Cerebellar cortex (tissue), 1 donor: ENCODE results near the gene ELP4.
A peak's percentile ranks its signal among the peaks of the same experiment; 100 is the strongest.

Experiments
- DNase-seq: peaks from one replicate; pipeline ENCODE4 v3.0.0-alpha.2; 2015; ENCODE audit warnings: low spot score

Gene ELP4

DNA sequence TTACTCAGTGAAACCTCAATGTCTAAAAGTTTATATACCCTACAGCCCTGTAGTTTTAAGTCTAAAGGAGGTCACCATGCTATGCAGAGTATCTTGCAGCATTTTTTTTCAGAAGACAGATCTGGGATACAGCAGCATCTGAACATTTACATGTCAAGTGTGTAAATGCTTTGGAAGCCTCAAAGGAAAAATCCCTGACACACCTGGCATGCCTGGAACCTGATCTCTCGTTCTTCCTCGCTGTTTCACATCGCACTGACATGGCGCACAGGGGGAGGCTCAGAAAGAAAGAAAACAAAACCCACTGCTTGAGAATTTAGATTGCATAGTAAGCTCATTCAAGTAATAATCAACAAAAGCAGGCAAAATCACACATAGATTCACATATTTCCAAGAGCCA is 270.5 kb downstream of the ELP4 start:
- peak; percentile 74 for DNase-seq

DNA sequence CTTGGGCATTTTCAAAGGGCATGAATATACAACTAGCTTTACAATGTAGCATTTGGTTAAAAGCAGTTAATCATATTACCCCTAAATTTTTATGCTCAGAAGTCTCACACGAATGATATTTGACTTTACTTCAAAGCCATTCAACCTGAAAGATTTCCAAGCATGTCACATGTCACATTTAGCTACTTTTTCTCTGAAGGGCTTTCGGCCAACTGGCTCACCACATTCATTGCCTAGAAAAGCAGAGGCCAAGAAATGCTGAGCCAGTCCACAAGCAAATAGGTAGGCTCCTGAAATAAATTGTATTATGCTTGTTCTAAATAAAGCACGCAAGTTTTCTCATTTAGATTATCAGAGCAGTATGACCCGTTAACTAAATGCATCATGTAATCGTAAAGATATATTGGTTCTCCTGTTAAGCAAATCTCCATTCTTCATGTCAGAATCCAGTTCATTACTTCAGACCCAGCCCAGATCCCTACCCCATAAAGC is 271.0 kb downstream of the ELP4 start:
- peak; percentile 85 for DNase-seq

DNA sequence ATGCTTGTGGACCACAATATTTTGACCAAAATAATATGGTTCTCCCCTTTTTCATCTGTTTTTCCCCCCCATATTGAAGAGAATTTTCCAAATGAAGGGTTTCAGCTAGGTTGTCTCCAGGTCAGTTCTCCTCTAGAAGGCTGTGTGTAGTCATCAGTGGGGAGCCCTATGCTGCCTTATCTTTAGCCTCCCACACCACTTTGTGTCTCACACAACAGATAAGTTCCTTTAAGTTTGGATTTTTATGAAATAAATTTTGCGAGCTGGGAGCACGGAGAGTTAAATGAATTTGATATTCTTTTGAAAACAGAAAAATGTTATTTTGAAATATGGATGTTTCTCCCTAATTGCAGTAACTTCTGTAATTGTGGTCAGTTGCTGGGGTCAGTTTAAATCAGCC is 272.7 kb downstream of the ELP4 start:
- no peak for DNase-seq

DNA sequence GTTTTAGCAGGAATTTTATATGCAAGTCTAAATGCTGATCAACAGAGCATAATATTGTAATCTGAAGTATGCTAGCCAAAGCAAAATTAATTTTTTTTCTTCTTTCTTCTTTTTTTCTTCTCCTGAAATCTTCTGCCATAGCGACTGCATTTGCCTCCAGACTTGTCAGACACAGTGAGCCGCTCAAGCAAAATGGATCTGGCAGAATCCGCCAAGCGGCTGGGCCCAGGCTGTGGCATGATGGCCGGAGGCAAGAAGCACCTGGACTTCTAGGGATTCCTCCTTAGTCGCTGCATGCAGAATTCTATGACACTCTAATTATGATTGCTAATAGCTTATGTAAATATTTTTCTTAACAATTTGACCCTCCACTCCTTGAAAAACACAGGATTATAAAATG is 273.7 kb downstream of the ELP4 start:
- DNase-seq, result peak; percentile 89

DNA sequence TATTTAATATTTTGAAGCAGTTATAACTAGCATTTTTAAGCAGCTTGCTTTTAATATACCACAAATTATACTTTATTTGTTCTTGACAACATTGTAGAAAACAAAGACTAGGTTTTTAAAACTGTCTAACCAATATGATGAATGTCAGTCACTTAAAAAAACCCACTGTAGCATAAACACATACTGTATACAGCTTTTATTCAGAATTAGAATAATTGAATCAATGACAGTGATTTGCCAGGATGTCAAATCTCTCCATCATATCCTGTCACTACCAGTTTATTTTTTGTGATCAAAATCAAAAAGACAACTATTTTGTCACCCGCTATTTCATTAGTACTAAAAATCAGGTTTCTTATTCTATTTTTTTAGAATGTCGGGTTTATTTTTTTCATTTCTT is 275.0 kb downstream of the ELP4 start:
- no peak for DNase-seq

DNA sequence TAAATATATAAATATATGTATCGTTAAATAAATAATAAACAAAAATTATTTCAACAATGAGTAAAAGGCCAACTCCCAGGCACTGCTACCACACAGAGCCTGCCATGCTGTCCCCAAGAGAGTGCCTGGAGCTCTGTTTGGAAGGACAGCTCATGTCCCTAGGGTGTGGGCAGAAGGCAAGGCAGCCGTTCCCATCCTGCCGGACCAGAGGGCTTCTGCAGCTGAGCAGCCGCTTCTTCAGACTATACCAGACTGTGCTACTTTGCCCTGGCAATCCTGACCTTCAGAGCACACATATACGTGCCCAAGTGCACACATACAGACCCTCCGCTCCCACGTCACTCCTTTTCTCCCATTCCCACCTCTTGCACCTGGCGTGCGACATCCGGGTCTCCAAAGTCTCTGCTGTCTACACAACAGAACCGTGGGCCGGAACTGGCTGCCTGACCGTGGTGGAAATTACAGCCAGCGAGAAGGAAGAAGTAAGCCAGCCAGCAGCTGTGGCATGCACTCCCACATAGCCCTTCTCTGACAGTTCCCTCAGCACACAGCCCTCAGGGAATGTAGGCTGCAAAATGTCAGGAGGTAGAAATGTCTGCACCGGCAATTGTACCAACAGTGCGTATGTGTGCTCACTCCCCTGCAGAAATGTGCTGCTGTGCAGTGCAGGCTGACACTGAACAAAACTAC is 277.6 kb downstream of the ELP4 start:
- peak; percentile 57 for DNase-seq

DNA sequence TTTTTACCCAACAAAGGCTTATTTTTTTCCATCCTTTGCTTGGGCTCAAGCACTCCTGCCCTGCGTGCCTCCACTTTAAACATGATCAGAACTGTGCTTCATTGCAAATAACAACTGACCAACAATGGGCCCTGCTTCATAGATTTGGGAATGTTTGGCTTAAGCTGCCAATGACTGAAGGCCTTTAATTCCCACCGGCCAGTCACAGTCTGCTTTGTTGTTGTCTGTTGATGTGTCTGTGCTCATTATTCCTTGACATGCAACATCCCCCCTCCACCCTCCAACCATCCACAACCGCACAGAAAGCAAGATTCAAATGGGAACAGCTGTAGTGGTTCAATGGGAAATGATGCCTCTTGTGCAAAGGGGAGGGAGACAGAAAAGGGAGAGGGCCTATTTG is 278.5 kb downstream of the ELP4 start:
- peak; percentile 28 for DNase-seq

DNA sequence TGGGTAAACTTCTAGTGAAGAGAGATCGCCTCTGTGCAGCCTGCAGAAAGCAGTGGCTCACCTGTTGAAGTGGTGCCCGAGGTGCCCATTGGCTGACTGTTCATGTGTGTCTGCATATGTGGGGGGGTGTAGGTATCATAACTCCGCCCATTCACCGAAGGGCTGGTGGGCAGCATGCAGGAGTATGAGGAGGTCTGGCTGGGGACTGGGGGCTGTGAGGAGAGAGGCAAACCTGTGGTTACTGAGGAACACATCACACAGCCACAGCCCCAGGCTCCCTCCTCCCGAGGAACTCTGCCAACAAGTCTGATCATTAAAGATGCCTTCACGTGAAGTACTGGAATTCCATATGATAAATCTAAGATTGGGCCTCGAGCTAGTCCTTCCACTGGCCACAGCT is 281.1 kb downstream of the ELP4 start:
- DNase-seq, result peak; percentile 18

DNA sequence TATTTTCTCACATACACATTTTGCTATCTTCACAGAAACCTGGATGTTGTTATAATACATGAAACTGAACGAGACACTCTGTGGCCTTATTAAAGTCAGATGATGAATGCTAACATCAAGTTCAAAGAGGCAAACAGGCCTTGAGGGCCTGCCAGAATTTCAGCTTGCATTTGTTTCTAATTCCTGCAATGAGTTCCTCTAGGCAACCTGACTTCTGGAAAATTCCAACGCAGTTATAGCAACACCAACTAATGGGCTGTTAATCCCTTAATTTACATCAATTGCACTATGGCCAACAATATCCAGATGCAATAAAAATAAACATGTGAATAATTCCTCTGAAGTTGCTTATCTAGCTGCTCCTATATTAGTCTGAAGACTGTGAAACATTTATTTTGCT is 282.5 kb downstream of the ELP4 start:
- peak; percentile 48 for DNase-seq

DNA sequence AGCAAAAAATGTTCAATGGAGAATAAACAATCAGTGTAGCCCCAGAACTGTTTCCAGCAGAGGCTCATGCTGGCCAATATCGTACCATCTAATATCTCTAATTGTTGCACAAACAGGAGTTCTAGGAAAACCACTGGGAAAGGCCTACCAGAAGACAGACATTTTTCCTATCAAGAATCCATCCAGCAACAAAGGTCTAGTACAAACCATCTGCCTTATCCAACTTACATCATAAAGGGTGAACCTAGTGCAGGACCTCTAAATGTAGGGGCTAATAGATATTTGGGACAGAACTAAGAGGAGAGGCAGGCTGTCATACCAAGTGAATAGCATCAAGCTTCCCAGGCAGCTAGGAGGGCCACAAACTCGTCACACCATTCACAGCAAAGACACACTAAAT is 282.9 kb downstream of the ELP4 start:
- peak; percentile 37 for DNase-seq

DNA sequence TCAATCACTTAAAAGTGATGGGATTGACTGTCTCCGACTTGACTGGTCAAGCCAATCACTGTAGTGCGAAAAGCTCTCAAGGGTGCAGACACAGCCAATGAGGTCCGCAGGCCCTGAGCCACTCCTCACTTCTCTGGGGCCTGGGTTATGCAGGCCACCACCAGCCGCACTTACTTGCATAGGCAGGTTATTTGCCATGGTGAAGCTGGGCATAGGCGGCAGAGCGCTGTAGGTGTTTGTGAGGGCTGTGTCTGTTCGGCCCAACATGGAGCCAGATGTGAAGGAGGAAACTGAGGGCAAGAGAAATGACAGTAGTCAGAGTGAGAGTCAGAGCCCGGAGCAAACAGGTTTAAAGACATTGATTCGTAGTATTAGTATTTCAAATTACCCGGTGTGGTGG is 283.7 kb downstream of the ELP4 start:
- peak; percentile 12 for DNase-seq

DNA sequence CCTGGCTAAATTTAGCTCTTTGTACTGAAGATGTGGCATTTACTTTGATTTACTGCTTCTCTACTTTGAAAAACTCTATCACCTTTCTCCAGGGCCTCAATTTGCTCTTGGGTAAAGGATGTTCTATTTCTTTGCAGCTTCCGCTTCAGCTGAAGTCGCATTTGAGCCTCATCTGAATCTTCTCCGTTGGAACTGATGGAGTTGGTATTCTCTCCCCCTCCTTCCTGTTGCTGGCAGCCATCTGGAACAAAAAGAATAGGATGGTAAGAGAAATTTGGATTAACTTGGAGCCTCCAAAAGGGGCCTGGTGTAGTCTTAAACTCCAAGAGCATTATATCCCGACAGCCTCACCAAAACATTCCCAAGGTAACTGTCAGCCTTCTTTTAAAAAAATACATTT is 285.0 kb downstream of the ELP4 start:
- DNase-seq, result peak; percentile 41

DNA sequence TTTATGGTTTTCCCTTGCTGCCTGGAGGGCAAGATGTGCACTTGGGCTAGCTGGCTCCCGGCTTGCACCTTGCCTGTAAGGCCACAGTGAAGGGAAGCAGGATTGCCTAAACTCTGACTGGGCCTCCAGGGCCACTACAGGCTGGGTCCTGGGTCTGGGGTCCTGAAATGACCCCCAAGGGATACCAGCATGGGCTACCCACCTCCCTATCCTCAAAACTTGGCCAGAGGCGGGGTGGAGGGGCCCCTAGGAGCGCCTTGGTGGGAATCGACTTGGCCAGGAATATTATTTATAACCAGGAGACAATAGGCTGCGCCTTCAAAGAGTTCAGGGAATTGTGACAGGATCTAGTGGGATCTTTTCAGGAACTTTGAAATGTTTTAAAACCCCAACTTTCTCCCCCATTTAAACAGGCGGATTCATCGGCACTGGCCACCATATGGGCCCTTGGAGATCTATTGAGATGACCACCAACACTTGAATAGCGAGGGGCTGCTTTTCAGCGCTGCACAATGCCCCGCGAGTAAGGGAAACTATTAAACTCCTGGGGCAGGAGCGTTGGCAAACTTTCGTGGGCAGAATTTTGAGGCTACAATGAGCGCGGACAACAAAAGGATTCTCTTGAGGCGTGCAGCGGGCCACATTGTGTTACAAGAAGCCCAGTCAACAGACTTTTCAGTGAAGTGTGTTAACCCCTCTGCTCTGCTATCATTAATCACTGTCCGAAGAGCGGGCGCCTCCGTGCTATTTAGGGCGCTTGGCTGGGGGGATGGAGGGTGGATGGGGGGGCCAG is 286.3 kb downstream of the ELP4 start:
- peak; percentile 29 for DNase-seq

DNA sequence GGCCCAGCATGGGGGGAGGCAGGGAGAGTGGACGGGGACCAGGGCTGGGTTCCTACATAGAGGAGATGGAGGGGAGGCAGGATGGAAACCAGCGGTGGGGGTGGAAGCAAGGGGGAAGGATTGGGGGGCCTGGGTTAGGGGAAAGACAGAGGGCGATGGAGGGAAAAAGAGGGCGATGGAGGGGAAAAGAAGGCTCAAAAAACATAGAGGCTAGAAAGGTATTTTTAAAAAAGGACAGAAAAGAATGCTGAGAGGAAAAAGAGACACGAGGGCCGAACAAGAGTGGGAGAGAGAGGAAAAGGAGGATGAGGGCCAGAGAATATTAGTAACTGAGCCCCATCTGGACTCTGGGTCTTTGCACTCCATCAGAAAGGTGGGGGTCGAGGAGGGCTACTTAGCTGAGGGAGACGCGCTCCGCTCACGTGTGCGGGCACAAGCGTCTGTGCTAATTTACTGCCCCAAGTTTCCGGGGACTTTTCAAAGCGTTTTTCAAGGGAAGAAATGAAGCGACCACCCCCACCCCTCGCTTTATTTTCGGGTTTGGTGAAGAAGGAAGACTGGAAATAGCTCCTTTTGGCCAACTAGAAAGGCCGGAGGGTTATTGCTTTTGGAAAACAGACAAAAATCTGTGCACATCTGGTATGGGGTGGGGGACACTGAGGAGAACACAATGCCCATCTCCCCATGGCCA is 287.1 kb downstream of the ELP4 start:
- no peak for DNase-seq

DNA sequence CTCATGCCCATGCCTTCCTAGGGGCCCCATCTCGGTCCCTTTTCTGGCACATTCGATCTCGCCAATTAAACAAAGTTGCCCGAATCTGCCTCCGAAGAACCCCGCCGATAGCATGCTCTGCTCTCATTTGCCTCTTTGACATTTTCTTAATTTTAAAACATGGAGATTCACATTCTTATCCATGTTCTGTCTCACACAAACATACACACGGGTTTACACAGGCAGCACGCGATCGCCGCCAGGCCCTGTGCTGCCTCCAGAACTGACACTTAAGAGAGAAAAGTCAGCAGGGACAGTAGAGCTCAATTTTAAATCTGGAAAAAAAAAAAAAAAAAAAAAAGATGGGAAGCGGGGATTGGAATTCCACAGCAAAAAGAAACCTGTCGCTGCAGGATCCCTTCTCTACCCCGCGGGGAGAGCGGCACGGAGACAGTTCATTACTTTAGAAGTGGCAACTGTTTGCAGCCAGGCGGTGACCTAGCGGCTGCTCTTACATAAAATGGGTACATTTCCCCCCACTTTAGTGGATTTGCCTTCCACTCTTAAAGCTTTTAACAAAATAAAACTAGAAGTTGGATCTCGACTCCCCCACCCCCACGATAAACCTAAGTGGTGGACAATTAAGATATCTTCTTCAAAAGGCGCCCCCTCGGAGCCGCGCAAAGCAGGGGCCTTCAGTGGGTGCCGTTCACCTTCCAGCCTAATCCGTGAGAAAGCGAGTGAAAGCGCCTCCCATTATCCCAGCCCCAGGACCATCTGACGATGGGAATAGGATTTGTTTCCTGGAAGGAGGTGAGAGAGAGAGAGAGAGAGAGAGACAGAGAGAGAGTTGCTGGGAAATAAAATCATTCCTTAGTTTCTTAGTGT is 287.9 kb downstream of the ELP4 start:
- DNase-seq, result no peak

DNA sequence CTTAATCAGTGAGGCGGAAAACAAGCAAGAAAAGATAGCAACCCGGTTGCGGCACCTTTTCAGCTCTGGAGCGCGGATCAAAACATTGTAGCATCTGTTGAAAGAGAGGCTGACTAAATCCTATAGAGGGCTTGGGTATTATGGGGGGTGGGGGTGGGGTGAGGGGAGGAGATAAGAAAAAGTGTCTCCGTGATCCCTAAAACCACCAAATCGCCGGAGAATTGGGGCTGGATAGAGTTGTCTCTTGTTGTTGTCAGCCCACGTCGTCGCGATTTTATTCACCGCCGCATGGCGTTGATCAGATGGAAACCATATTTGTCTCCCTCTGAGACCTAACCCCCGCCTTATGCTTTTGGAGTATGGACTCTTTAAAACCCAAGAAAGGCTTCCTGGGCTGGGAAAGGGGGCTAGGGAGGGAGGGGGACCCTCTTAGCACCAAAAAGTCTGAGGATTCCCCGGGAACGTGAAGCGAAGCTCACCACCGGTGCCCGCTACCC is 288.5 kb downstream of the ELP4 start:
- no peak for DNase-seq

DNA sequence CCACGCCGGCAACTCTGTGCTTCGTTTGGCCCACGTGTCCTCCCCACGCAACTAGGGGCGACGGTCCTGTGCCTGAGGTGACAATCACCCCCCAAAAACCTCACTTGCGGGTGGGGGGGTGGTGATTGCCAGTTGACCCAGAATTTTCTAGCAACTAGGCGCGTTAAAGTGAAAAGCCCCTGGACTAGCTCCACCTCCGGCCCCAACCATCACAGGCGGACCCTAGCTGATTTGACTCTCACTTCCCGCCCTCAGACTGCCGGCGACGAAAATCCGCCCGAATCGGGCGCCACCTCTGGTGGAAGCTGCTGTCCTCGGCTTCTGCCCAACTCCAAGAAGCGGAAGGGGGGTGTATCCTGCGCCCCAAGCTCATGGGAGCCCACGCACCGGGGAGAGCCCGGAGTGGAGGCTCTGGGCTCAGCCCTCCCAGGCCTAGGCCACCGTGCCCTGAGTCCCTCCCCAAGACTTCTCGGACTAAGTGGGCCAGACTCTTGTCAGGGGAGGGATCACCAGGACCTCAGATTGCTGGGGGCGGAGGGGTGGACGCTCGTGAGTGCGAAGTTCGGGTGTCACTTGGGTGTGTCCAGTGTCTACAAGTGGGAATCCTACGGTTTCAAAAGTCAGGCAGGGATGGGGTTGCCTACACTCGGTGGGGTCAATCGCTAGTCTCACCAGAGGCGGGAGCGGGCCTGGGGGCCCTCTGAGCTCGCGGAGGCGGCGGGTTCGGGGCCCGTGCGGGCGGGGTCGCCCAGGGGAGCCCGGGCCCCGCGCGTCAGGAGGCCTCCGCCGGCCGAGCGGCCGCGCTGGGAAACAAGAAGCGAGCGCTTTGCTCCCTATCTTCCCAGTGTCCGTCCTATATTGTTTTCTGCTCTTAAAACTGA is 289.2 kb downstream of the ELP4 start:
- no peak for DNase-seq

DNA sequence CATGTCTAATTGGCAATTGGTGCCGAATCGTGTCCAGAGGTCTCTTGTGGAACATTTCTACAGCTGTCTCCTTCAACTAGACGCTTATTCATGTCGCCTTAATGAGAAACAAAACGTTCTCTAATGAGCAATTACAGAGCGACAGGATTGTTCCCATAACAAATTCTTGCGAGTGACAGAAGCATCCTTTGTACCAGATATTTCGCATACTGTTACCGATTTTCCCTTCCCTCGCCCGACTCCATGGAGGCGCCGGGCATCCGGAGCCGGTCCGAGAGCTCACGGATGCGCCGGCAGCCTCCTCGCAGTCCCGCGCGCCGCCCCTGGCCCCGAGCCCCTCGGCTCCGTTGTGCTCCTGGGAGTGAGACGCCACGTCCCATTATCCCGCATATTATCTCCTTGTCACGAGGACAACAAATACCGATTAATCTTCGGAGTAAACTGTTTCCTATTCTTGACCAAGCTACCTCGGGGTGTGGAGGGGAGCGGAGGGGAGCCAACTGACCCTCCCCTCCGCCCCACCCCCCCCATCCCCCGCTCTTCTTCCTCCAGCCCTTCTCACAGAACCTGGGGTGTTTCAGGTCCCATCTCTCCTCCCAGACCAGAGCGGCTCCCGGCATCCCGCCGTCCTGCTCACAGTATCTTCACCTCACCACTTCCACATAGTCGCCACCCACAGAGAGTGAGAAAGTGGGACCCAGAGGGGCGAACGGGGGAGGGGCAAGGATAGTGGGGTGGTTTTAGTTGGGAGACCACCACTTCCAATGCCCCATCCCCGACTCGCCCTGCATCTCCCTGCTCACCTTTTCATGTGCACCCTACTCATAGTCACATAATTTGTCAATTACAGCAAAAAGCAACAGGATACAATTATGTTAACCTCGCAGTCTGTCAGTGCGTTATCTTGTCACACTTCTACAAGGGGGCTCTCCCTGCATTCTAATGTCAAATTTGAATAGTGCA is 290.1 kb downstream of the ELP4 start:
- no peak for DNase-seq
